Measurements from ENCODE around the gene MTR.

DNA sequence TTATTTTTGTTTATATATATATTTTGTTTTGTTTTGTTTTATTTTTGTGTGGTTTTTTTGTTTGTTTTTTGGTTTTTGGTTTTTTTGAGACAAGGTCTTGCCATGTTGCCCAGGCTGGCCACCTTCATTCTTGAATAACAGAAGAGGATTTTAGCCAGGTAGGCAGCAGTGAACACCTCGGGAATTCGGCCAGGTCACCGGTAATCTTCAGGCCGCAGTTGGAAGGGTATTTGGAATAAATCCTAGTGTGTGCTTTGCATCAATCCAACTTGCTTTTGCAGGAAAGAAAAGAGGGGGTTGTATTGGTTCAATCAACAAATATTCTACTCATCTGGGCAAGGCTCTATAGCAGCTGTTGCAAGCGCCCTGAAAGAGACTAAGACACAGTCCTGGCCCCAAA, 155.3 kb downstream of the MTR start:
- TF ChIP-seq, protein P1, sequence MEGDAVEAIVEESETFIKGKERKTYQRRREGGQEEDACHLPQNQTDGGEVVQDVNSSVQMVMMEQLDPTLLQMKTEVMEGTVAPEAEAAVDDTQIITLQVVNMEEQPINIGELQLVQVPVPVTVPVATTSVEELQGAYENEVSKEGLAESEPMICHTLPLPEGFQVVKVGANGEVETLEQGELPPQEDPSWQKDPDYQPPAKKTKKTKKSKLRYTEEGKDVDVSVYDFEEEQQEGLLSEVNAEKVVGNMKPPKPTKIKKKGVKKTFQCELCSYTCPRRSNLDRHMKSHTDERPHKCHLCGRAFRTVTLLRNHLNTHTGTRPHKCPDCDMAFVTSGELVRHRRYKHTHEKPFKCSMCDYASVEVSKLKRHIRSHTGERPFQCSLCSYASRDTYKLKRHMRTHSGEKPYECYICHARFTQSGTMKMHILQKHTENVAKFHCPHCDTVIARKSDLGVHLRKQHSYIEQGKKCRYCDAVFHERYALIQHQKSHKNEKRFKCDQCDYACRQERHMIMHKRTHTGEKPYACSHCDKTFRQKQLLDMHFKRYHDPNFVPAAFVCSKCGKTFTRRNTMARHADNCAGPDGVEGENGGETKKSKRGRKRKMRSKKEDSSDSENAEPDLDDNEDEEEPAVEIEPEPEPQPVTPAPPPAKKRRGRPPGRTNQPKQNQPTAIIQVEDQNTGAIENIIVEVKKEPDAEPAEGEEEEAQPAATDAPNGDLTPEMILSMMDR (IDR thresholded peaks at IDR 0.05 in 8 of 11, conservative IDR thresholded peaks at IDR 0.05 in 3 of 11), result no peak
- TF ChIP-seq POLR2A (IDR thresholded peaks at IDR 0.05), result no peak
